Colonic mucosa (tissue), 4 donors: Measurements from ENCODE around the gene PCNX1. TPM values are rescaled to one million over a fixed set of nuclear protein-coding genes. Genes with fewer than 3 reads are reported as not detected.
"Not testable (repeated sequence)": the region's sequence is repeated elsewhere in the genome, so short reads cannot be mapped to it uniquely, and the experiment has no call there.

Experiments used
- DNase-seq: peaks from one replicate; pipeline ENCODE4 v3.0.0-alpha.2; 2020
- H3K27ac ChIP-seq: fragments of 200-600 bp; one replicate; pipeline ENCODE4 v1.8.0; 2021
- H3K27me3 ChIP-seq: fragments of 200-600 bp; one replicate; pipeline ENCODE4 v1.8.0; 2021
- H3K36me3 ChIP-seq: fragments of 200-600 bp; one replicate; pipeline ENCODE4 v1.8.0; 2021
- H3K4me1 ChIP-seq: fragments of 200-600 bp; one replicate; pipeline ENCODE4 v1.8.0; 2021; ENCODE audit warnings: mild to moderate bottlenecking
- H3K4me3 ChIP-seq: fragments of 200-600 bp; one replicate; pipeline ENCODE4 v1.8.0; 2021
- H3K9ac ChIP-seq, 2 donors: one replicate each; pipeline ENCODE4 v1.7.0; 2013; ENCODE audit warnings: control low read depth in 2 of 2, low read depth in 2 of 2, low read length in 2 of 2
- H3K9me3 ChIP-seq: fragments of 200-600 bp; one replicate; pipeline ENCODE4 v1.8.0; 2021
- CTCF ChIP-seq: fragments of 200-600 bp; IDR thresholded peaks from one replicate; pipeline ENCODE4 v1.8.0; 2022; ENCODE audit warnings: antibody characterized with exemption, mild to moderate bottlenecking
- intact Hi-C: fragments of 100-400 bp; cut with DNase I; formaldehyde crosslinking; loops from one replicate; pipeline ENCODE4 v1.14.1; 2022
- total RNA-seq, 2 donors: library from RNA; stranded (reverse); fragmentation: NEBNext Ultra II Directional in 1 of 2; extraction: Animal tissue kit (Norgen Biotek cat#: 25700) in 1 of 2; gene quantifications; one replicate each; pipeline ENCODE4 v1.2.1, GENCODE V29; 2021
- donor health status: healthy.
- donor health status: DM: no; HTN: no; CAD: no.
- donor health status: DM: no; HTN: no; CAD: no.

Gene PCNX1
- total RNA-seq, 2 donors from 2014 or later = 18.1 to 26.7 TPM

- Histone ChIP-seq H3K27ac (no peak overlapping the region), H3K9me3 (no peaks in the 10 kb centered on the region), H3K4me1 (no peaks in the 10 kb centered on the region), H3K9ac (no peak overlapping the region), H3K4me3 (no peak overlapping the region), H3K27me3 (no peaks in the 10 kb centered on the region), H3K36me3 (no peaks in the 10 kb centered on the region)
- no peak for TF ChIP-seq CTCF
- DNase-seq = no peak
- intact Hi-C loops = no loop called here
These were observed 98.9 kb downstream of the PCNX1 start for GRCh38 chr14:71006200-71006563.

GRCh38 chr14:71011479-71011878 lies 104.2 kb downstream of the PCNX1 start:
- Histone ChIP-seq H3K4me1 (no peaks in the 10 kb centered on the region), H3K27me3 (no peaks in the 10 kb centered on the region), H3K9me3 (no peaks in the 10 kb centered on the region), H3K4me3 (no peak overlapping the region), H3K36me3 (no peaks in the 10 kb centered on the region), H3K27ac (no peak overlapping the region), H3K9ac (no peak overlapping the region)
- DNase-seq = no peak
- intact Hi-C loops = no loop called here
- TF ChIP-seq CTCF = no peak

GRCh38 chr14:71012888-71013287 lies 105.6 kb downstream of the PCNX1 start:
- Histone ChIP-seq H3K4me3 (no peak overlapping the region), H3K4me1 (no peaks in the 10 kb centered on the region), H3K36me3 (no peaks in the 10 kb centered on the region), H3K9ac (no peak overlapping the region), H3K27me3 (no peaks in the 10 kb centered on the region), H3K9me3 (no peaks in the 10 kb centered on the region), H3K27ac (no peak overlapping the region)
- no peak for DNase-seq
- intact Hi-C loops = no loop called here
- no peak for TF ChIP-seq CTCF

GRCh38 chr14:71013551-71014192 lies 106.4 kb downstream of the PCNX1 start:
- intact Hi-C loops = no loop called here
- DNase-seq = no peak

GRCh38 chr14:71019917-71020316 lies 112.7 kb downstream of the PCNX1 start:
- H3K9me3 ChIP-seq, DNase-seq, H3K36me3 ChIP-seq, H3K4me1 ChIP-seq, intact Hi-C loops, H3K4me3 ChIP-seq, H3K27me3 ChIP-seq, H3K27ac ChIP-seq, H3K9ac ChIP-seq: not testable (repeated sequence)

More at GRCh38 chr14:71013551-71014192, 106.4 kb downstream of the PCNX1 start:
- no peak for TF ChIP-seq CTCF
- Histone ChIP-seq H3K36me3 (no peaks in the 10 kb centered on the region), H3K4me3 (no peak overlapping the region), H3K9me3 (no peaks in the 10 kb centered on the region), H3K27me3 (no peaks in the 10 kb centered on the region), H3K9ac (no peak overlapping the region), H3K27ac (no peak overlapping the region), H3K4me1 (no peaks in the 10 kb centered on the region)

- intact Hi-C loops = no loop called here
- Histone ChIP-seq H3K27me3 (no peaks in the 10 kb centered on the region), H3K9ac (no peak overlapping the region), H3K4me1 (no peaks in the 10 kb centered on the region), H3K36me3 (no peaks in the 10 kb centered on the region), H3K27ac (no peak overlapping the region), H3K9me3 (no peaks in the 10 kb centered on the region), H3K4me3 (no peak overlapping the region)
- TF ChIP-seq CTCF = no peak
- no peak for DNase-seq
These were observed 114.2 kb downstream of the PCNX1 start for GRCh38 chr14:71021347-71022011.
